Endodermal cell (in vitro differentiated cells): ENCODE measurements around the gene DPP6. TPM values are rescaled to one million over a fixed set of nuclear protein-coding genes. Genes with fewer than 3 reads are reported as not detected.

ENCODE experiments used
- DNase-seq: peaks from one replicate; pipeline ENCODE4 v3.0.0-alpha.2; 2017
- H3K27ac ChIP-seq: 2 replicates; pipeline ENCODE4 v1.5.1; 2013; ENCODE audit warnings: mild to moderate bottlenecking, low read depth, low read length, moderate library complexity
- H3K27me3 ChIP-seq: 2 replicates; pipeline ENCODE4 v1.6.1; 2013; ENCODE audit warnings: mild to moderate bottlenecking, low read length, moderate library complexity; ENCODE audit not compliant: insufficient read depth, control insufficient read depth, poor library complexity, severe bottlenecking
- H3K36me3 ChIP-seq: 2 replicates; pipeline ENCODE4 v1.7.0; 2013; ENCODE audit warnings: mild to moderate bottlenecking, low read length, moderate library complexity; ENCODE audit not compliant: control insufficient read depth, insufficient read depth
- H3K4me1 ChIP-seq: one replicate; pipeline ENCODE4 v1.7.0; 2013; ENCODE audit warnings: low read length; ENCODE audit not compliant: control insufficient read depth, insufficient read depth
- H3K4me3 ChIP-seq: 2 replicates; pipeline ENCODE4 v1.5.1; 2013; ENCODE audit warnings: mild to moderate bottlenecking, low read length, moderate library complexity
- H3K9ac ChIP-seq: 2 replicates; pipeline ENCODE4 v1.6.1; 2013; ENCODE audit warnings: mild to moderate bottlenecking, low read length, moderate library complexity; ENCODE audit not compliant: poor library complexity, severe bottlenecking; ENCODE audit errors: extremely low read depth
- H3K9me3 ChIP-seq: 2 replicates; pipeline ENCODE4 v1.6.1; 2013; ENCODE audit warnings: mild to moderate bottlenecking, low read length, moderate library complexity; ENCODE audit not compliant: control insufficient read depth
- H3K27ac Mint-ChIP-seq: 2 replicates; pipeline ENCODE4 v1.8.0; 2020; ENCODE audit warnings: mixed read lengths
- H3K27me3 Mint-ChIP-seq: 2 replicates; pipeline ENCODE4 v1.8.0; 2021; ENCODE audit warnings: mild to moderate bottlenecking, mixed read lengths; ENCODE audit not compliant: insufficient read depth
- H3K36me3 Mint-ChIP-seq: 2 replicates; pipeline ENCODE4 v1.8.0; 2020; ENCODE audit warnings: low read depth, mixed read lengths
- H3K4me1 Mint-ChIP-seq: 2 replicates; pipeline ENCODE4 v1.8.0; 2020; ENCODE audit warnings: mixed read lengths
- H3K4me3 Mint-ChIP-seq: 2 replicates; pipeline ENCODE4 v1.8.0; 2020; ENCODE audit warnings: mild to moderate bottlenecking, moderate library complexity, mixed read lengths
- H3K9me3 Mint-ChIP-seq: 2 replicates; pipeline ENCODE4 v1.8.0; 2020; ENCODE audit warnings: mild to moderate bottlenecking, mixed read lengths
- CTCF ChIP-seq: fragments of 200-600 bp; sonication (generic); conservative IDR thresholded peaks from 2 replicates; pipeline ENCODE4 v1.5.0; 2021; ENCODE audit warnings: antibody characterized with exemption, mild to moderate bottlenecking
- WGBS, 2 experiments: methylation state at CpG; one replicate each; pipeline versions ENCODE4 v1.1.5 to v1.1.7; 2013; ENCODE audit warnings: missing lambda C conversion rate in 2 of 2, mixed read lengths in 1 of 2; ENCODE audit not compliant: insufficient coverage in 1 of 2, insufficient read length in 1 of 2; 5-methylcytosine and 5-hydroxymethylcytosine counted together
- total RNA-seq, 2 donors: library from RNA; stranded (reverse); fragmentation: NEBNext Ultra II Directional in 1 of 2; extraction: Animal tissue kit (Norgen Biotek cat#: 25700) in 1 of 2; gene quantifications; 2 replicates in 1 of 2; 3 replicates in 1 of 2; pipeline ENCODE4 v1.2.1, GENCODE V29; 2021

DPP6 gene
- total RNA-seq, 2 donors from 2014 or later, result 1.7 to 3.0 TPM

- peaks cover 4% of the 10 kb centered on the region for H3K27me3 Mint-ChIP-seq
- H3K36me3 Mint-ChIP-seq, result no peaks in the 10 kb centered on the region
- H3K27me3 ChIP-seq, result no peaks in the 10 kb centered on the region
- peaks cover 9% of the 10 kb centered on the region for H3K4me1 Mint-ChIP-seq
- H3K4me1 ChIP-seq, result no peaks in the 10 kb centered on the region
- H3K4me3 ChIP-seq, result no peak overlapping the region
- H3K4me3 Mint-ChIP-seq, result no peak overlapping the region
- H3K27ac ChIP-seq, result no peak overlapping the region
- H3K9ac ChIP-seq, result no peak overlapping the region
- TF ChIP-seq CTCF, result no peak
- H3K9me3 ChIP-seq, result peaks cover 10% of the 10 kb centered on the region
- no peaks in the 10 kb centered on the region for H3K36me3 ChIP-seq
- no peak for DNase-seq
- WGBS, 2 experiments, result 89 to 94% methylated on average over 4 to 8 of the region's 8 CpGs
- peaks cover 9% of the 10 kb centered on the region for H3K9me3 Mint-ChIP-seq
- H3K27ac Mint-ChIP-seq, result no peak overlapping the region
Measured at GRCh38 chr7:154853063-154853726, 801.0 kb downstream of the DPP6 start.

GRCh38 chr7:154853727-154854095 is 801.5 kb downstream of the DPP6 start:
- Histone ChIP-seq H3K36me3 (no peaks in the 10 kb centered on the region), H3K9me3 (peaks cover 10% of the 10 kb centered on the region), H3K4me3 (no peak overlapping the region), H3K27me3 (no peaks in the 10 kb centered on the region), H3K4me1 (no peaks in the 10 kb centered on the region), H3K9ac (no peak overlapping the region), H3K27ac (no peak overlapping the region)
- H3K4me1 Mint-ChIP-seq, result peaks cover 12% of the 10 kb centered on the region
- peaks cover 9% of the 10 kb centered on the region for H3K9me3 Mint-ChIP-seq
- peaks cover 4% of the 10 kb centered on the region for H3K27me3 Mint-ChIP-seq
- WGBS, 2 experiments, result 88 to 94% methylated on average over 4 of the region's 4 CpGs
- DNase-seq, result no peak
- no peak overlapping the region for H3K4me3 Mint-ChIP-seq
- no peaks in the 10 kb centered on the region for H3K36me3 Mint-ChIP-seq
- TF ChIP-seq CTCF, result no peak
- H3K27ac Mint-ChIP-seq, result no peak overlapping the region

- no peaks in the 10 kb centered on the region for H3K4me1 ChIP-seq
- no peaks in the 10 kb centered on the region for H3K27me3 ChIP-seq
- 93 to 95% methylated on average over 11 to 14 of the region's 14 CpGs for WGBS, 2 experiments
- no peak overlapping the region for H3K9ac ChIP-seq
- Mint-ChIP-seq H3K36me3 (no peaks in the 10 kb centered on the region), H3K4me3 (no peak overlapping the region), H3K27me3 (peaks cover 2% of the 10 kb centered on the region), H3K4me1 (peaks cover 20% of the 10 kb centered on the region), H3K9me3 (peaks cover 9% of the 10 kb centered on the region), H3K27ac (no peak overlapping the region)
- no peak overlapping the region for H3K4me3 ChIP-seq
- no peak for DNase-seq
- no peaks in the 10 kb centered on the region for H3K36me3 ChIP-seq
- no peak for TF ChIP-seq CTCF
- H3K9me3 ChIP-seq, result peaks cover 10% of the 10 kb centered on the region
- H3K27ac ChIP-seq, result no peak overlapping the region
Measured at GRCh38 chr7:154854836-154855235, 802.6 kb downstream of the DPP6 start.
